ENCODE results near the gene UBASH3B.
A peak's percentile ranks its signal among the peaks of the same experiment; 100 is the strongest.

UBASH3B gene

GRCh38 chr11:122784325-122784955 is 128.9 kb downstream of the UBASH3B start:
- peak; percentile 89 for DNase-seq (ENCODE audit: low spot score)

GRCh38 chr11:122785031-122785541 is 129.6 kb downstream of the UBASH3B start:
- DNase-seq (ENCODE audit: low spot score): no peak

- DNase-seq (ENCODE audit: low spot score): no peak
These were observed 131.4 kb downstream of the UBASH3B start for GRCh38 chr11:122786896-122787295.

GRCh38 chr11:122788781-122789535 is 133.4 kb downstream of the UBASH3B start:
- no peak for DNase-seq (ENCODE audit: low spot score)

- DNase-seq (ENCODE audit: low spot score): no peak
These were observed 134.4 kb downstream of the UBASH3B start for GRCh38 chr11:122789907-122790306.

- no peak for DNase-seq (ENCODE audit: low spot score)
These were observed 135.9 kb downstream of the UBASH3B start for GRCh38 chr11:122791411-122791810.

- DNase-seq (ENCODE audit: low spot score): peak; percentile 54
These were observed 136.3 kb downstream of the UBASH3B start for GRCh38 chr11:122791836-122792235.

GRCh38 chr11:122793515-122793914 is 138.0 kb downstream of the UBASH3B start:
- DNase-seq (ENCODE audit: low spot score): no peak

- DNase-seq (ENCODE audit: low spot score): no peak
These were observed 139.8 kb downstream of the UBASH3B start for GRCh38 chr11:122795307-122795706.

- no peak for DNase-seq (ENCODE audit: low spot score)
These were observed 140.7 kb downstream of the UBASH3B start for GRCh38 chr11:122796128-122796717.

- DNase-seq (ENCODE audit: low spot score): no peak
These were observed 142.1 kb downstream of the UBASH3B start for GRCh38 chr11:122797651-122798050.

GRCh38 chr11:122799406-122800105 is 144.0 kb downstream of the UBASH3B start:
- no peak for DNase-seq (ENCODE audit: low spot score)

- DNase-seq (ENCODE audit: low spot score): no peak
These were observed 147.4 kb downstream of the UBASH3B start for GRCh38 chr11:122802876-122803275.

- peak; percentile 57 for DNase-seq (ENCODE audit: low spot score)
These were observed 147.8 kb downstream of the UBASH3B start for GRCh38 chr11:122803306-122803705.

- no peak for DNase-seq (ENCODE audit: low spot score)
These were observed 148.2 kb downstream of the UBASH3B start for GRCh38 chr11:122803716-122804115.

GRCh38 chr11:122804161-122804560 is 148.6 kb downstream of the UBASH3B start:
- DNase-seq (ENCODE audit: low spot score): peak; percentile 32

GRCh38 chr11:122804796-122805195 is 149.3 kb downstream of the UBASH3B start:
- DNase-seq (ENCODE audit: low spot score): no peak

GRCh38 chr11:122807731-122808477 is 152.4 kb downstream of the UBASH3B start:
- no peak for DNase-seq (ENCODE audit: low spot score)

GRCh38 chr11:122808478-122808869 is 153.0 kb downstream of the UBASH3B start:
- no peak for DNase-seq (ENCODE audit: low spot score)

GRCh38 chr11:122809866-122810265 is 154.3 kb downstream of the UBASH3B start:
- no peak for DNase-seq (ENCODE audit: low spot score)

GRCh38 chr11:122811721-122812120 is 156.2 kb downstream of the UBASH3B start:
- DNase-seq (ENCODE audit: low spot score): no peak

GRCh38 chr11:122812638-122813037 is 157.1 kb downstream of the UBASH3B start:
- no peak for DNase-seq (ENCODE audit: low spot score)
